GM12872 (cell line): Measurements from ENCODE around the gene GAS2.

Source experiments
- TF ChIP-seq, protein P1 (sequence below): IDR thresholded peaks from 3 replicates; pipeline ENCODE4 v1.5.1; 2011; ENCODE audit warnings: low read depth, mild to moderate bottlenecking, low read length, moderate library complexity; ENCODE audit not compliant: insufficient read depth

Gene GAS2

GRCh38 chr11:22666688-22667439, 453 bp downstream of the GAS2 start:
- TF ChIP-seq, protein P1, sequence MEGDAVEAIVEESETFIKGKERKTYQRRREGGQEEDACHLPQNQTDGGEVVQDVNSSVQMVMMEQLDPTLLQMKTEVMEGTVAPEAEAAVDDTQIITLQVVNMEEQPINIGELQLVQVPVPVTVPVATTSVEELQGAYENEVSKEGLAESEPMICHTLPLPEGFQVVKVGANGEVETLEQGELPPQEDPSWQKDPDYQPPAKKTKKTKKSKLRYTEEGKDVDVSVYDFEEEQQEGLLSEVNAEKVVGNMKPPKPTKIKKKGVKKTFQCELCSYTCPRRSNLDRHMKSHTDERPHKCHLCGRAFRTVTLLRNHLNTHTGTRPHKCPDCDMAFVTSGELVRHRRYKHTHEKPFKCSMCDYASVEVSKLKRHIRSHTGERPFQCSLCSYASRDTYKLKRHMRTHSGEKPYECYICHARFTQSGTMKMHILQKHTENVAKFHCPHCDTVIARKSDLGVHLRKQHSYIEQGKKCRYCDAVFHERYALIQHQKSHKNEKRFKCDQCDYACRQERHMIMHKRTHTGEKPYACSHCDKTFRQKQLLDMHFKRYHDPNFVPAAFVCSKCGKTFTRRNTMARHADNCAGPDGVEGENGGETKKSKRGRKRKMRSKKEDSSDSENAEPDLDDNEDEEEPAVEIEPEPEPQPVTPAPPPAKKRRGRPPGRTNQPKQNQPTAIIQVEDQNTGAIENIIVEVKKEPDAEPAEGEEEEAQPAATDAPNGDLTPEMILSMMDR, result peak; percentile 36; the same call in 2 of the 3 replicates

DNA sequence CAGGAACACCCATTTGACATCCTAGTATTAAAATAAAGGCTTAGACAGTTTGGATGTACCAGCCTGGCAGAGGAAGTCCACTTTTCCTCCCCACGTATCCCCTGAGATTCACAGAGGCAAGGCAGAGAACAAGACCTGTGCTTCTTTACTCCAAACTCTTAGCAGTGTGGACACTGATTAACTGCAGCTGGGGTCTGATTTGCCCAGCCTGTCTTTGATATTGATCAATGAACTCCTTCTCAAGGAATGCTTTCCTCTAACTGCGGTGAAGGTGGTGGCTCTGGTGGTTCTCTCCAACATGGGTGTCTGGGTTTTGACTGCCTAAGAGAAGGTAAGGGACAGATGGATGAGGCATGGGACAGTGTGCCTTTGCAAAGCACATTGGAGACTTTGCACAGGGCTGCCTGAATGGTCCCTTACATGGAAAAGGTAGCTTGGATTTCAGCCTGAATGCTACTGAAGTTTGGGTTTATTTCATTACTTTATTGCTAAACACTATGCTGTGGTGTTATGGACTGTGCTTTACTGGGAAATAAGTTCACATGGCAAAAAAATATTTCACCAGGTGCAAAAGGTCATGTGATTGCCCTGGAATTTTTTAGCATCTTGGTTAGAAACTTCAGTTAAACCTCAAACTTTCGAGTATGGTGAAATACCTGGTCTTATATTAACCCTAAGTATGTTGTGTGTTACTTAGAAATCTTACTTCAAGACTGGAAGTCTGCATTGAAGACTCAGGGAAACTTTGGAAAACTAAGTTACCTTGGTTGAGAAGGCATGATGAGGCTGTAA, 1.8 kb downstream of the GAS2 start:
- TF ChIP-seq, protein P1, result no peak

- TF ChIP-seq, protein P1, result no peak
These were observed 3.0 kb downstream of the GAS2 start for GRCh38 chr11:22669368-22669767.

DNA sequence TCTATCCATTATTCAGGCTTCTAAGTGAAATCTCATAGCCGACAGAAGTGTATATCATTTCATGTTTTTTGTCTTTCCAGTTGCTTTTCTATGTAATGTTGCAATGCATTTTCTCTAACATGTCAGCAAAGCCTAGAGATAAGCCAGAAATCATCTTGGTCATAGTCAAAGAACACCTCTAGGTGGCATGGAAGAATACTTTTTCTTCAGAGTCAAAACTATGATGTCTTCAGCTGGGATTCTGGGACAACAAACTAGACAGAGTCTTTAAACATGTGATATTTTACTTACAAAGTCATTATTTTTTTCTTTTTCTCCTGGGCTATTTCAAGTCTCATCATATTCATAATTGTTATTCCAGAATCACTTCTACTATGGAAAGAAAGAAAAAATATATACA, 4.4 kb downstream of the GAS2 start:
- TF ChIP-seq, protein P1, result peak; percentile 49; the same call in 2 of the 3 replicates

DNA sequence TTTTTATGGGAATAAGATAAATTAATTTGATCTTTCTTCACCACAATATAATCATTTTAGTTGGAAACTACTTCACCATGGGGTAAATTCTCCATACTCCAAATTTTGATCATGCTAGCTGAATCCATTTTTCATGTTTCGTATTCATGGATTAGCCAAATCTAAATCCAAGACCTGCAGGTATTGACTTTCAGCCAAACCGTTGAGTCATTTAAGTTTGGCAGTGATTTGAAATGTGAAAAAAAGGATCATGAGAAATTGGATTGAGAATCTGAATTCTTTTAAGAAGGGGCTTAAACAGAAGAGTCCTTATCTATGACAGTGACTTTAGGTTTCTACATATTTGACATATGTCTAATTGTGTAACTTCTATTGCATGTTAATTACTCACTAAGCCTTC, 5.3 kb downstream of the GAS2 start:
- TF ChIP-seq, protein P1, result no peak

DNA sequence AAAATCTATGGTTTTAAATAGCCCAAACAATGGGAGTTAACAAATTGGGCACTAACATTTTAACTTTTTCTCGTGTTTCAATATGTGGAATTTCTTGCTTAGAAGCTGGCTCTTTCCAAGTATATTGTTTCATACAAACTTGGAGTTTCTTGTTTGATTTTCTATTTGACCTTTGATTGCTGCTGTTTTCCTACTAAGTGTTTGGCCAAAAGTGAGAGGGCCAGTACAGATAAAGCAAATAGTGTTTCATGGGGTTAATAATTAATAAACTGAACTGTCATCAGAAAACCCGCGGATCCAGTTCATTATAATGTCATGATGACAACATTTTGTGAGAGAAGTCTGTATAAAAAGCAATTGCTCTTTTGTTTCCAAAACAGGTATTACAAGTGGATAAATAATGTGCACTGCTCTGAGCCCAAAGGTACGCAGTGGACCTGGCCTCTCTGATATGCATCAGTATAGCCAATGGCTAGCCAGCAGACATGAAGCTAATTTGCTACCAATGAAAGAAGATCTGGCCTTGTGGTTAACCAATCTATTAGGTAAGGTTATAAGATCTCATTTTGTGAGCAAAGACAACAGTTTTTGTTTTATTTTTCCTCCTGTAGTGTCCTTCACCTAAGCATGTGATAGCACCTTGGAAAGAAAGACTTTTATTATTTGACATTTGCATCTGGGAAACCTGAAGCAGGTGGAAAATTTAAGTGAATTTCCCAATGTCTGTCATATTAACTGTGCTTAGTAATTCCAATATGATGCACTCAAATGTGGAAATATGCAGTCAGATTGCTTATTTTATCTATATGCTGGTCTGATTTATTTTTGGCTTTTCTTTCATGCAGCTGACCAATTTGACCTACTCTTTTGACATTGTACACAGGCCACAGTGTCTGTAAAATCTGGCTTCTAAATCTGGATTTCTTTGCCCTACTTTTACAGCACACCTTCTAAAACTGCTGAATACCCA, 8.3 kb downstream of the GAS2 start:
- TF ChIP-seq, protein P1, result no peak
